ENCODE measurements around the gene COA1.

The COA1 gene

GRCh38 chr7:43769791-43770465, 40.6 kb upstream of the COA1 start:
- peaks cover 17% of the 10 kb centered on the region for H3K36me3 ChIP-seq (ENCODE audit: low read depth)
- no peaks in the 10 kb centered on the region for H3K9me3 ChIP-seq (ENCODE audit: severe bottlenecking)
- TF ChIP-seq, protein P1, sequence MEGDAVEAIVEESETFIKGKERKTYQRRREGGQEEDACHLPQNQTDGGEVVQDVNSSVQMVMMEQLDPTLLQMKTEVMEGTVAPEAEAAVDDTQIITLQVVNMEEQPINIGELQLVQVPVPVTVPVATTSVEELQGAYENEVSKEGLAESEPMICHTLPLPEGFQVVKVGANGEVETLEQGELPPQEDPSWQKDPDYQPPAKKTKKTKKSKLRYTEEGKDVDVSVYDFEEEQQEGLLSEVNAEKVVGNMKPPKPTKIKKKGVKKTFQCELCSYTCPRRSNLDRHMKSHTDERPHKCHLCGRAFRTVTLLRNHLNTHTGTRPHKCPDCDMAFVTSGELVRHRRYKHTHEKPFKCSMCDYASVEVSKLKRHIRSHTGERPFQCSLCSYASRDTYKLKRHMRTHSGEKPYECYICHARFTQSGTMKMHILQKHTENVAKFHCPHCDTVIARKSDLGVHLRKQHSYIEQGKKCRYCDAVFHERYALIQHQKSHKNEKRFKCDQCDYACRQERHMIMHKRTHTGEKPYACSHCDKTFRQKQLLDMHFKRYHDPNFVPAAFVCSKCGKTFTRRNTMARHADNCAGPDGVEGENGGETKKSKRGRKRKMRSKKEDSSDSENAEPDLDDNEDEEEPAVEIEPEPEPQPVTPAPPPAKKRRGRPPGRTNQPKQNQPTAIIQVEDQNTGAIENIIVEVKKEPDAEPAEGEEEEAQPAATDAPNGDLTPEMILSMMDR (IDR thresholded peaks at IDR 0.05; ENCODE audit: poor library complexity, severe bottlenecking), result no peak
- no peak overlapping the region for H3K27ac ChIP-seq (ENCODE audit: poor library complexity, severe bottlenecking)
- peaks cover 7% of the 10 kb centered on the region for H3K4me1 ChIP-seq (ENCODE audit: insufficient read depth, poor library complexity, severe bottlenecking)
- no peak overlapping the region for H3K4me3 ChIP-seq (ENCODE audit: severe bottlenecking)
- no peaks in the 10 kb centered on the region for H3K27me3 ChIP-seq (ENCODE audit: insufficient read depth, poor library complexity, severe bottlenecking)
- no peak for ATAC-seq (ENCODE audit: low read depth)
- no peak for DNase-seq (ENCODE audit: low spot score)

DNA sequence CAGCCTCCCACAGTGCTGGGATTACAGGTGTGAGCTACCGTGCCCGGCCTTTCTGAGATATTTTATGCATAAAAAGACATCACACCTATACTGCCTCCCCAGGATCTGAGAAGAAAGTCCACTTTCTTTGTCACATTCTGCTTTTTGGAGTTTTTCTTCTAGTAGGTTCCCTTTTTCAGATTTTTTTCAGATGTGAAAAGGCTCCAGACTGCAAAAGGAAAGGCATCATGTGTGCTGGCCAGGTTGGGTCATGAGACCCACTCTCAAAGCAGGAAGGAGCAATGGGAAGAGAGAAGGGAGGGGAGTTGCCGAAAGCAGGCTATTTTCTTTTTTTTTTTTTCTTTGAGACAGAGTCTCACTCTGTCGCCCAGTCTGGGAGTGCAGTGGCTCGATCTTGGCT, 40.0 kb upstream of the COA1 start:
- Histone ChIP-seq H3K4me3 (ENCODE audit: severe bottlenecking) (no peak overlapping the region), H3K9me3 (ENCODE audit: severe bottlenecking) (no peaks in the 10 kb centered on the region), H3K36me3 (ENCODE audit: low read depth) (peaks cover 14% of the 10 kb centered on the region), H3K4me1 (ENCODE audit: insufficient read depth, poor library complexity, severe bottlenecking) (peaks cover 12% of the 10 kb centered on the region), H3K27me3 (ENCODE audit: insufficient read depth, poor library complexity, severe bottlenecking) (no peaks in the 10 kb centered on the region), H3K27ac (ENCODE audit: poor library complexity, severe bottlenecking) (no peak overlapping the region)
- no peak for DNase-seq (ENCODE audit: low spot score)
- TF ChIP-seq, protein P1 (IDR thresholded peaks at IDR 0.05; ENCODE audit: poor library complexity, severe bottlenecking), result no peak
- no peak for ATAC-seq (ENCODE audit: low read depth)

GRCh38 chr7:43768887-43769272, 39.6 kb upstream of the COA1 start:
- H3K4me3 ChIP-seq (ENCODE audit: severe bottlenecking), result no peak overlapping the region
- ATAC-seq (ENCODE audit: low read depth), result no peak
- peaks cover 13% of the 10 kb centered on the region for H3K36me3 ChIP-seq (ENCODE audit: low read depth)
- H3K9me3 ChIP-seq (ENCODE audit: severe bottlenecking), result no peaks in the 10 kb centered on the region
- no peaks in the 10 kb centered on the region for H3K27me3 ChIP-seq (ENCODE audit: insufficient read depth, poor library complexity, severe bottlenecking)
- H3K27ac ChIP-seq (ENCODE audit: poor library complexity, severe bottlenecking), result no peak overlapping the region
- TF ChIP-seq, protein P1 (IDR thresholded peaks at IDR 0.05; ENCODE audit: poor library complexity, severe bottlenecking), result no peak
- peaks cover 16% of the 10 kb centered on the region for H3K4me1 ChIP-seq (ENCODE audit: insufficient read depth, poor library complexity, severe bottlenecking)
- no peak for DNase-seq (ENCODE audit: low spot score)

GRCh38 chr7:43768201-43768886, 39.0 kb upstream of the COA1 start:
- TF ChIP-seq, protein P1 (IDR thresholded peaks at IDR 0.05; ENCODE audit: poor library complexity, severe bottlenecking), result no peak
- Histone ChIP-seq H3K9me3 (ENCODE audit: severe bottlenecking) (no peaks in the 10 kb centered on the region), H3K4me1 (ENCODE audit: insufficient read depth, poor library complexity, severe bottlenecking) (peaks cover 22% of the 10 kb centered on the region), H3K36me3 (ENCODE audit: low read depth) (peaks cover 8% of the 10 kb centered on the region), H3K4me3 (ENCODE audit: severe bottlenecking) (no peak overlapping the region), H3K27me3 (ENCODE audit: insufficient read depth, poor library complexity, severe bottlenecking) (no peaks in the 10 kb centered on the region), H3K27ac (ENCODE audit: poor library complexity, severe bottlenecking) (no peak overlapping the region)
- DNase-seq (ENCODE audit: low spot score), result no peak
- no peak for ATAC-seq (ENCODE audit: low read depth)

DNA sequence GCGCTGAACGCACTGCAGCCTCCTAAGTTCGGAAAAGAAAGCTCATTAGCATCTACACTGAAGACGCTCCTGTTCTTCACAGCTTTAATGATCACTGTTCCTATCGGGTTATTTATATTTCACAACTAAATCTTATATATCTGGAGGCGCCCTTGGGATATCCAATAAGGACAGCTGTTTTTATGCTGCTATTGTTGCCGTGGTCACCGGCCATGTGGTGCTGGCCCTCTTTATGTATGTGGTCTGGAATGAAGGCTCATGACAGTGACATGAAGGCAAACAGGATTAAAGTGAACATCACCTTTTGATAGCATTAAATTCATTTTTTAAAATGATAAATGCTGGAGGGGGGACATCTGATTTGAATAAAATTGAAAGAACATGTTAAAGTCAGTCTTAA, 38.0 kb upstream of the COA1 start:
- Histone ChIP-seq H3K27ac (ENCODE audit: poor library complexity, severe bottlenecking) (no peak overlapping the region), H3K4me3 (ENCODE audit: severe bottlenecking) (no peak overlapping the region), H3K9me3 (ENCODE audit: severe bottlenecking) (no peaks in the 10 kb centered on the region), H3K36me3 (ENCODE audit: low read depth) (peaks cover 5% of the 10 kb centered on the region; the same call in 1 of the 2 replicates), H3K27me3 (ENCODE audit: insufficient read depth, poor library complexity, severe bottlenecking) (no peaks in the 10 kb centered on the region), H3K4me1 (ENCODE audit: insufficient read depth, poor library complexity, severe bottlenecking) (peaks cover 24% of the 10 kb centered on the region)
- no peak for ATAC-seq (ENCODE audit: low read depth)
- TF ChIP-seq, protein P1 (IDR thresholded peaks at IDR 0.05; ENCODE audit: poor library complexity, severe bottlenecking), result no peak
- no peak for DNase-seq (ENCODE audit: low spot score)
